Upper lobe of left lung (tissue), 6 donors: ENCODE data around the gene MAMLD1. TPM values are rescaled to one million over a fixed set of nuclear protein-coding genes. Genes with fewer than 3 reads are reported as not detected.

Source experiments
- ATAC-seq, 2 donors: fragments of 200-7000 bp; cut with Tn5 transposase; one replicate each; pipeline ENCODE4 v1.9.1; 2022; ENCODE audit warnings: mild to moderate bottlenecking in 2 of 2, moderate library complexity in 2 of 2; ENCODE audit not compliant: low FRiP score in 2 of 2
- DNase-seq, 2 donors: peaks; one replicate each; pipeline ENCODE4 v3.0.0-alpha.2; 2019 to 2020
- H3K27ac ChIP-seq, 4 donors: fragments of 200-600 bp; sonication (generic); one replicate each; pipeline ENCODE4 v1.5.1; 2016 to 2019
- H3K27me3 ChIP-seq, 4 donors: fragments of 200-600 bp; sonication (generic); one replicate each; pipeline ENCODE4 v1.5.1; 2017 to 2019
- H3K36me3 ChIP-seq, 4 donors: fragments of 200-600 bp; sonication (generic); one replicate each; pipeline ENCODE4 v1.5.1; 2016 to 2019
- H3K4me1 ChIP-seq, 4 donors: fragments of 200-600 bp; sonication (generic); one replicate each; pipeline ENCODE4 v1.5.1; 2018 to 2019
- H3K4me3 ChIP-seq, 4 donors: fragments of 200-600 bp; sonication (generic); one replicate each; pipeline ENCODE4 v1.5.1; 2017 to 2019; ENCODE audit warnings: mild to moderate bottlenecking in 2 of 4, moderate library complexity in 1 of 4
- H3K9me3 ChIP-seq, 4 donors: fragments of 200-600 bp; sonication (generic); one replicate each; pipeline ENCODE4 v1.5.1; 2018 to 2019
- CTCF ChIP-seq, 6 experiments: fragments of 450-650 bp in 4 of 6; fragments of 200-600 bp in 2 of 6; sonication (generic) in 2 of 6; IDR thresholded peaks; one replicate each; pipeline ENCODE4 v1.5.1; 2016 to 2019; ENCODE audit warnings: antibody characterized with exemption in 6 of 6
- EP300 ChIP-seq, 4 donors: sonication (generic); formaldehyde crosslinking; IDR thresholded peaks; one replicate each; pipeline ENCODE4 v1.5.1; 2017; ENCODE audit warnings: antibody characterized with exemption in 4 of 4, control low read depth in 2 of 4
- POLR2A ChIP-seq, 4 donors: fragments of 450-650 bp; IDR thresholded peaks; one replicate each; pipeline ENCODE4 v1.5.1; 2016 to 2017; ENCODE audit warnings: antibody characterized with exemption in 4 of 4, mild to moderate bottlenecking in 2 of 4
- POLR2AphosphoS5 ChIP-seq, 2 donors: sonication (generic); formaldehyde crosslinking; IDR thresholded peaks; one replicate each; pipeline ENCODE4 v1.5.1; 2017; ENCODE audit warnings: antibody characterized with exemption in 2 of 2
- WGBS, 2 donors: methylation state at CpG; one replicate each; pipeline ENCODE4 v1.1.5; 2017 to 2018; 5-methylcytosine and 5-hydroxymethylcytosine counted together
- total RNA-seq, 6 donors: library from RNA; depleted of rRNA in 4 of 6; stranded (reverse); fragments of >200 nt in 4 of 6; gene quantifications; one replicate each; pipeline versions ENCODE4 v1.1.0 to v1.2.1, GENCODE V29; 2016 to 2021
- donor health status: DM: no; HTN: no; CAD: no; lungs with moderate emphysema.
- donor health status: DM: no; HTN: yes; CAD: no; lungs with severe emphysema.

MAMLD1 gene
- total RNA-seq, 6 donors from 2014 or later, result 1.1 to 7.8 (median 3.7) TPM

- WGBS, 2 donors, result 20 to 30% methylated on average over 1 of the region's 1 CpG
- no peak overlapping the region for H3K27ac ChIP-seq
- no peak for TF ChIP-seq POLR2A (IDR thresholded peaks at IDR 0.05)
- TF ChIP-seq EP300 (IDR thresholded peaks at IDR 0.05), result no peak
- TF ChIP-seq POLR2AphosphoS5 (IDR thresholded peaks at IDR 0.05), result no peak
- no peak for TF ChIP-seq CTCF (IDR thresholded peaks at IDR 0.05)
- no peak overlapping the region for H3K4me3 ChIP-seq
- H3K27me3 ChIP-seq, result no peaks in the 10 kb centered on the region
- H3K36me3 ChIP-seq, result no peaks in the 10 kb centered on the region
- no peaks in the 10 kb centered on the region for H3K4me1 ChIP-seq
- no peaks in the 10 kb centered on the region for H3K9me3 ChIP-seq
- ATAC-seq (no peak), DNase-seq (no peak)
Observed at GRCh38 chrX:150429594-150429993, 66.5 kb downstream of the MAMLD1 start.

GRCh38 chrX:150436195-150436594, 73.1 kb downstream of the MAMLD1 start:
- H3K36me3 ChIP-seq, result no peaks in the 10 kb centered on the region
- H3K4me1 ChIP-seq, result no peaks in the 10 kb centered on the region
- no peak overlapping the region for H3K27ac ChIP-seq
- TF ChIP-seq EP300 (IDR thresholded peaks at IDR 0.05), result no peak
- TF ChIP-seq POLR2A (IDR thresholded peaks at IDR 0.05), result no peak
- no peak for TF ChIP-seq POLR2AphosphoS5 (IDR thresholded peaks at IDR 0.05)
- TF ChIP-seq CTCF (IDR thresholded peaks at IDR 0.05), result no peak
- ATAC-seq (no peak), DNase-seq (no peak)
- no peaks in the 10 kb centered on the region for H3K27me3 ChIP-seq
- no peak overlapping the region for H3K4me3 ChIP-seq
- H3K9me3 ChIP-seq, result no peaks in the 10 kb centered on the region

GRCh38 chrX:150438165-150438564, 75.0 kb downstream of the MAMLD1 start:
- ATAC-seq (no peak), DNase-seq (no peak)
- Histone ChIP-seq H3K4me1 (no peaks in the 10 kb centered on the region), H3K9me3 (no peaks in the 10 kb centered on the region), H3K4me3 (no peak overlapping the region), H3K27me3 (no peaks in the 10 kb centered on the region), H3K36me3 (no peaks in the 10 kb centered on the region), H3K27ac (no peak overlapping the region)
- WGBS, 2 donors, result 83 to 97% methylated on average over 2 of the region's 2 CpGs
- TF ChIP-seq CTCF (IDR thresholded peaks at IDR 0.05) (no peak), EP300 (IDR thresholded peaks at IDR 0.05) (no peak), POLR2AphosphoS5 (IDR thresholded peaks at IDR 0.05) (no peak), POLR2A (IDR thresholded peaks at IDR 0.05) (no peak)

- no peaks in the 10 kb centered on the region for H3K9me3 ChIP-seq
- no peak overlapping the region for H3K4me3 ChIP-seq
- no peak for ATAC-seq
- no peaks in the 10 kb centered on the region for H3K27me3 ChIP-seq
- WGBS, 2 donors, result 32 to 45% methylated on average over 2 of the region's 2 CpGs
- H3K36me3 ChIP-seq, result no peaks in the 10 kb centered on the region
- TF ChIP-seq EP300 (IDR thresholded peaks at IDR 0.05) (no peak), POLR2AphosphoS5 (IDR thresholded peaks at IDR 0.05) (no peak), CTCF (IDR thresholded peaks at IDR 0.05) (no peak), POLR2A (IDR thresholded peaks at IDR 0.05) (no peak)
- H3K27ac ChIP-seq, result no peak overlapping the region
- H3K4me1 ChIP-seq, result no peaks in the 10 kb centered on the region
- no peak for DNase-seq
Observed at GRCh38 chrX:150446151-150446550, 83.0 kb downstream of the MAMLD1 start.

- H3K4me3 ChIP-seq, result no peak overlapping the region
- 43 to 63% methylated on average over 1 of the region's 1 CpG for WGBS, 2 donors
- no peak overlapping the region for H3K27ac ChIP-seq
- no peaks in the 10 kb centered on the region for H3K27me3 ChIP-seq
- DNase-seq, result no peak
- no peak for ATAC-seq
- TF ChIP-seq POLR2A (IDR thresholded peaks at IDR 0.05) (no peak), EP300 (IDR thresholded peaks at IDR 0.05) (no peak), CTCF (IDR thresholded peaks at IDR 0.05) (no peak), POLR2AphosphoS5 (IDR thresholded peaks at IDR 0.05) (no peak)
- peaks cover 0 to 5% (median 0%) of the 10 kb centered on the region in 4 donors for H3K4me1 ChIP-seq
- no peaks in the 10 kb centered on the region for H3K36me3 ChIP-seq
- H3K9me3 ChIP-seq, result no peaks in the 10 kb centered on the region
Observed at GRCh38 chrX:150446995-150447394, 83.9 kb downstream of the MAMLD1 start.
